Hepatocyte (in vitro differentiated cells): ENCODE data around the gene CBL.

Source experiments
- CTCF ChIP-seq: fragments of 200-600 bp; sonication (generic); IDR thresholded peaks from 2 replicates; pipeline ENCODE4 v1.5.1; 2016; ENCODE audit warnings: antibody characterized with exemption, mild to moderate bottlenecking; ENCODE audit not compliant: poor library complexity
- EZH2 ChIP-seq: fragments of 200-600 bp; sonication (generic); IDR thresholded peaks from 2 replicates; pipeline ENCODE4 v1.6.1; 2016; ENCODE audit warnings: antibody characterized with exemption, mild to moderate bottlenecking, borderline replicate concordance

DNA sequence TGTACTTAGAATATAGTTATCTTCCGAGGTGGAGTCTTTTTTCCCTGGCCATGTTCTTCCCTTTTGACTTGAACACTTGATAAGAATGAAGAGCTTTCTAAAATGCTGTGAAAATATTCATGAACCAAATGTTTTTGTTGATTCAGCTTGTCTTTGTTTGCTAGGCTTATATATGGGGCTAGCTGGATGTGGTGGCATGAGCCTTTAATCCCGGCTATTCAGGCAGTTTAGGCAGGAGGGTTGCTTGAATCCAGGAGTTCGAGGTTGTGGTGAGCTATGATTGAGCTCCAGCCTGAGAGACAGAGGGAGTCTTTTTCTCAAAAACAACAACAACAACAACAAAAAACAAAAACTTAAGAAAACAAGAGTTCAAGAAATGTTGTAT, 23.1 kb downstream of the CBL start:
- no peak for TF ChIP-seq CTCF
- no peak for TF ChIP-seq EZH2
